Loucy (cell line): Measurements from ENCODE around the gene HOMER1.
A peak's percentile ranks its signal among the peaks of the same experiment; 100 is the strongest.

Source experiments
- H2AFZ ChIP-seq: fragments of 200-600 bp; sonication (generic); 2 replicates; pipeline ENCODE4 v1.6.0; 2016; ENCODE audit warnings: antibody characterized with exemption, mild to moderate bottlenecking, low read length, moderate library complexity
- H3F3A ChIP-seq: fragments of 200-600 bp; 2 replicates; pipeline ENCODE4 v1.6.0; 2016; ENCODE audit warnings: antibody characterized with exemption, low read depth, mild to moderate bottlenecking
- H3K27me3 ChIP-seq: fragments of 200-600 bp; sonication (generic); 2 replicates; pipeline ENCODE4 v1.6.1; 2014; ENCODE audit warnings: low read length, mild to moderate bottlenecking; ENCODE audit not compliant: insufficient read depth, poor library complexity, severe bottlenecking
- H3K36me3 ChIP-seq: fragments of 200-600 bp; sonication (generic); 2 replicates; pipeline ENCODE4 v1.6.1; 2016; ENCODE audit warnings: low read length; ENCODE audit not compliant: insufficient read depth
- H3K4me1 ChIP-seq: fragments of 200-600 bp; sonication (generic); 2 replicates; pipeline ENCODE4 v1.5.1; 2014; ENCODE audit warnings: low read length, mild to moderate bottlenecking; ENCODE audit not compliant: insufficient read depth, poor library complexity, severe bottlenecking
- H3K4me2 ChIP-seq: fragments of 200-600 bp; sonication (generic); 2 replicates; pipeline ENCODE4 v1.6.0; 2014; ENCODE audit warnings: antibody characterized with exemption, low read length, low read depth, mild to moderate bottlenecking; ENCODE audit not compliant: poor library complexity, severe bottlenecking
- H3K4me3 ChIP-seq: fragments of 200-600 bp; sonication (generic); 2 replicates; pipeline ENCODE4 v1.5.1; 2014; ENCODE audit warnings: low read length, mild to moderate bottlenecking, mixed read lengths; ENCODE audit not compliant: poor library complexity, severe bottlenecking
- H3K79me2 ChIP-seq: fragments of 200-600 bp; sonication (generic); 2 replicates; pipeline ENCODE4 v1.6.1; 2014; ENCODE audit warnings: low read length; ENCODE audit not compliant: insufficient read depth
- H3K9ac ChIP-seq: fragments of 200-600 bp; sonication (generic); 2 replicates; pipeline ENCODE4 v1.6.0; 2014; ENCODE audit warnings: mild to moderate bottlenecking, low read depth, low read length, moderate library complexity; ENCODE audit not compliant: poor library complexity, severe bottlenecking
- H3K9me2 ChIP-seq: fragments of 200-600 bp; sonication (generic); replicated peaks from 2 replicates; pipeline ENCODE4 v1.6.1; 2016; ENCODE audit warnings: low read depth, low read length, mixed read lengths
- H3K9me3 ChIP-seq: fragments of 200-600 bp; sonication (generic); 2 replicates; pipeline ENCODE4 v1.6.1; 2014; ENCODE audit warnings: mild to moderate bottlenecking, antibody characterized with exemption, low read length, low read depth; ENCODE audit not compliant: insufficient read depth
- H4K20me1 ChIP-seq: fragments of 200-600 bp; sonication (generic); 2 replicates; pipeline ENCODE4 v1.6.0; 2014; ENCODE audit warnings: antibody characterized with exemption, low read length, mild to moderate bottlenecking; ENCODE audit not compliant: insufficient read depth, poor library complexity, severe bottlenecking
- CTCF ChIP-seq: fragments of 200-600 bp; sonication (generic); conservative IDR thresholded peaks from 2 replicates; pipeline ENCODE4 v1.5.1; 2014; ENCODE audit warnings: mild to moderate bottlenecking, antibody characterized with exemption, low read length
- EZH2phosphoT487 ChIP-seq: fragments of 200-600 bp; IDR thresholded peaks from 2 replicates; pipeline ENCODE4 v1.6.1; 2018; ENCODE audit warnings: antibody characterized with exemption, mild to moderate bottlenecking, moderate library complexity, borderline replicate concordance

The HOMER1 gene

GRCh38 chr5:79471556-79471955 lies 42.4 kb downstream of the HOMER1 start:
- H3K4me1 ChIP-seq = peaks cover 6% of the 10 kb centered on the region
- no peaks in the 10 kb centered on the region for H3K9me3 ChIP-seq
- H3K36me3 ChIP-seq = no peaks in the 10 kb centered on the region
- no peaks in the 10 kb centered on the region for H3F3A ChIP-seq
- H3K9me2 ChIP-seq = no peaks in the 10 kb centered on the region
- no peaks in the 10 kb centered on the region for H3K79me2 ChIP-seq
- H3K4me2 ChIP-seq = no peak overlapping the region
- TF ChIP-seq CTCF (no peak), EZH2phosphoT487 (no peak)
- no peaks in the 10 kb centered on the region for H3K27me3 ChIP-seq
- no peak overlapping the region for H2AFZ ChIP-seq
- no peaks in the 10 kb centered on the region for H4K20me1 ChIP-seq
- H3K9ac ChIP-seq = no peak overlapping the region
- no peak overlapping the region for H3K4me3 ChIP-seq

GRCh38 chr5:79464695-79465332 lies 49.1 kb downstream of the HOMER1 start:
- Histone ChIP-seq H3K9me2 (no peaks in the 10 kb centered on the region), H2AFZ (no peak overlapping the region), H3K79me2 (no peaks in the 10 kb centered on the region), H3K36me3 (no peaks in the 10 kb centered on the region), H3K4me2 (no peak overlapping the region), H3K27me3 (no peaks in the 10 kb centered on the region), H3K4me1 (no peaks in the 10 kb centered on the region), H4K20me1 (no peaks in the 10 kb centered on the region), H3K9ac (no peak overlapping the region), H3K9me3 (no peaks in the 10 kb centered on the region), H3F3A (no peaks in the 10 kb centered on the region), H3K4me3 (no peak overlapping the region)
- TF ChIP-seq EZH2phosphoT487 (no peak), CTCF (peak; percentile 89)

GRCh38 chr5:79464278-79464677 lies 49.7 kb downstream of the HOMER1 start:
- H3F3A ChIP-seq = no peaks in the 10 kb centered on the region
- H3K27me3 ChIP-seq = no peaks in the 10 kb centered on the region
- no peak for TF ChIP-seq EZH2phosphoT487
- no peak for TF ChIP-seq CTCF
- H4K20me1 ChIP-seq = no peaks in the 10 kb centered on the region
- H3K9me3 ChIP-seq = no peaks in the 10 kb centered on the region
- no peak overlapping the region for H3K9ac ChIP-seq
- no peak overlapping the region for H3K4me2 ChIP-seq
- no peaks in the 10 kb centered on the region for H3K79me2 ChIP-seq
- no peaks in the 10 kb centered on the region for H3K36me3 ChIP-seq
- H2AFZ ChIP-seq = no peak overlapping the region
- H3K4me3 ChIP-seq = no peak overlapping the region
- no peaks in the 10 kb centered on the region for H3K4me1 ChIP-seq
- no peaks in the 10 kb centered on the region for H3K9me2 ChIP-seq
